ENCODE data around the gene RNF5. TPM values are rescaled to one million over a fixed set of nuclear protein-coding genes. Genes with fewer than 3 reads are reported as not detected.

Gene RNF5
- polyA plus RNA-seq, 1 donor from 2014 or later = 369 TPM

DNA sequence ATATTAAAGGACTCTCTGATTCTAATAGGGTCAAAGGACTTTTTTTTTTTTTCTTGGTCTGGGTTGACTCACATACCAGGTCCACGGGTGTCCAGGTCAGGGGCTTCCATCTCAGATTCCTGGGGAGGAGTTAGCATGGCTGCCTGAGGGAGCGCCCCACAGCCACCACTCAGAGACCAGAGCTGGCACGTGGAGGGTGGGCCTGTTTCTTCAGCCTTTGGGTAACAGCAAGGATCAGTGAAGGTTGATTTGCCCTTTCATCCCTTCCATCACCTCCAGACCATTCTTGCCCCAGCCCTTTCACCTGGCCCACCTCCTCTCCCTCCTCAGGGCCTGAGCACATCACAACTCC is 20.1 kb downstream of the RNF5 start:
- Histone ChIP-seq H3K9me3 (ENCODE audit: low read length) (no peaks in the 10 kb centered on the region), H4K20me1 (ENCODE audit: insufficient read depth) (no peaks in the 10 kb centered on the region), H3K4me2 (ENCODE audit: low read length) (no peak overlapping the region), H3K36me3 (ENCODE audit: insufficient read depth, low read length) (no peaks in the 10 kb centered on the region), H3K27me3 (ENCODE audit: insufficient read depth, low read depth, low read length) (no peaks in the 10 kb centered on the region), H2AFZ (ENCODE audit: low read depth, low read length) (no peak overlapping the region), H3K4me3 (ENCODE audit: low read length) (no peak overlapping the region), H3F3A (ENCODE audit: insufficient read depth, low read length, poor library complexity, severe bottlenecking) (peaks cover 5% of the 10 kb centered on the region), H3K27ac (ENCODE audit: low read length) (no peak overlapping the region), H3K9ac (ENCODE audit: low read length) (no peak overlapping the region), H3K79me2 (replicated peaks; ENCODE audit: insufficient read depth, low read length) (no peaks in the 10 kb centered on the region), H3K9me2 (ENCODE audit: insufficient read depth, low read length) (no peaks in the 10 kb centered on the region)
- TF ChIP-seq EZH2 (IDR thresholded peaks at IDR 0.05; ENCODE audit: borderline replicate concordance, insufficient read depth, low read length, poor library complexity, severe bottlenecking) = no peak
- no peak for TF ChIP-seq EP300 (conservative IDR thresholded peaks at IDR 0.05; ENCODE audit: poor library complexity, severe bottlenecking)
- no peak for TF ChIP-seq RAD21 (conservative IDR thresholded peaks at IDR 0.05)
- TF ChIP-seq, protein P1, sequence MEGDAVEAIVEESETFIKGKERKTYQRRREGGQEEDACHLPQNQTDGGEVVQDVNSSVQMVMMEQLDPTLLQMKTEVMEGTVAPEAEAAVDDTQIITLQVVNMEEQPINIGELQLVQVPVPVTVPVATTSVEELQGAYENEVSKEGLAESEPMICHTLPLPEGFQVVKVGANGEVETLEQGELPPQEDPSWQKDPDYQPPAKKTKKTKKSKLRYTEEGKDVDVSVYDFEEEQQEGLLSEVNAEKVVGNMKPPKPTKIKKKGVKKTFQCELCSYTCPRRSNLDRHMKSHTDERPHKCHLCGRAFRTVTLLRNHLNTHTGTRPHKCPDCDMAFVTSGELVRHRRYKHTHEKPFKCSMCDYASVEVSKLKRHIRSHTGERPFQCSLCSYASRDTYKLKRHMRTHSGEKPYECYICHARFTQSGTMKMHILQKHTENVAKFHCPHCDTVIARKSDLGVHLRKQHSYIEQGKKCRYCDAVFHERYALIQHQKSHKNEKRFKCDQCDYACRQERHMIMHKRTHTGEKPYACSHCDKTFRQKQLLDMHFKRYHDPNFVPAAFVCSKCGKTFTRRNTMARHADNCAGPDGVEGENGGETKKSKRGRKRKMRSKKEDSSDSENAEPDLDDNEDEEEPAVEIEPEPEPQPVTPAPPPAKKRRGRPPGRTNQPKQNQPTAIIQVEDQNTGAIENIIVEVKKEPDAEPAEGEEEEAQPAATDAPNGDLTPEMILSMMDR (IDR thresholded peaks at IDR 0.05; ENCODE audit: poor library complexity, severe bottlenecking) = no peak
- TF ChIP-seq SMC3 (conservative IDR thresholded peaks at IDR 0.05; ENCODE audit: poor library complexity) = no peak
- TF ChIP-seq MXI1 (conservative IDR thresholded peaks at IDR 0.05; ENCODE audit: poor library complexity, severe bottlenecking) = no peak
- TF ChIP-seq, protein P2, sequence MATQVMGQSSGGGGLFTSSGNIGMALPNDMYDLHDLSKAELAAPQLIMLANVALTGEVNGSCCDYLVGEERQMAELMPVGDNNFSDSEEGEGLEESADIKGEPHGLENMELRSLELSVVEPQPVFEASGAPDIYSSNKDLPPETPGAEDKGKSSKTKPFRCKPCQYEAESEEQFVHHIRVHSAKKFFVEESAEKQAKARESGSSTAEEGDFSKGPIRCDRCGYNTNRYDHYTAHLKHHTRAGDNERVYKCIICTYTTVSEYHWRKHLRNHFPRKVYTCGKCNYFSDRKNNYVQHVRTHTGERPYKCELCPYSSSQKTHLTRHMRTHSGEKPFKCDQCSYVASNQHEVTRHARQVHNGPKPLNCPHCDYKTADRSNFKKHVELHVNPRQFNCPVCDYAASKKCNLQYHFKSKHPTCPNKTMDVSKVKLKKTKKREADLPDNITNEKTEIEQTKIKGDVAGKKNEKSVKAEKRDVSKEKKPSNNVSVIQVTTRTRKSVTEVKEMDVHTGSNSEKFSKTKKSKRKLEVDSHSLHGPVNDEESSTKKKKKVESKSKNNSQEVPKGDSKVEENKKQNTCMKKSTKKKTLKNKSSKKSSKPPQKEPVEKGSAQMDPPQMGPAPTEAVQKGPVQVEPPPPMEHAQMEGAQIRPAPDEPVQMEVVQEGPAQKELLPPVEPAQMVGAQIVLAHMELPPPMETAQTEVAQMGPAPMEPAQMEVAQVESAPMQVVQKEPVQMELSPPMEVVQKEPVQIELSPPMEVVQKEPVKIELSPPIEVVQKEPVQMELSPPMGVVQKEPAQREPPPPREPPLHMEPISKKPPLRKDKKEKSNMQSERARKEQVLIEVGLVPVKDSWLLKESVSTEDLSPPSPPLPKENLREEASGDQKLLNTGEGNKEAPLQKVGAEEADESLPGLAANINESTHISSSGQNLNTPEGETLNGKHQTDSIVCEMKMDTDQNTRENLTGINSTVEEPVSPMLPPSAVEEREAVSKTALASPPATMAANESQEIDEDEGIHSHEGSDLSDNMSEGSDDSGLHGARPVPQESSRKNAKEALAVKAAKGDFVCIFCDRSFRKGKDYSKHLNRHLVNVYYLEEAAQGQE (IDR thresholded peaks at IDR 0.05; ENCODE audit: borderline replicate concordance) = no peak
- TF ChIP-seq POLR2AphosphoS5 (IDR thresholded peaks at IDR 0.05) = no peak
- no peak for TF ChIP-seq TAF1 (IDR thresholded peaks at IDR 0.05; ENCODE audit: low read depth)

GRCh38 chr6:32198866-32199265 is 20.7 kb downstream of the RNF5 start:
- Histone ChIP-seq H3F3A (ENCODE audit: insufficient read depth, low read length, poor library complexity, severe bottlenecking) (peaks cover 5% of the 10 kb centered on the region), H3K9me3 (ENCODE audit: low read length) (no peaks in the 10 kb centered on the region), H3K9me2 (ENCODE audit: insufficient read depth, low read length) (no peaks in the 10 kb centered on the region), H3K27me3 (ENCODE audit: insufficient read depth, low read depth, low read length) (no peaks in the 10 kb centered on the region), H4K20me1 (ENCODE audit: insufficient read depth) (no peaks in the 10 kb centered on the region), H3K79me2 (replicated peaks; ENCODE audit: insufficient read depth, low read length) (no peaks in the 10 kb centered on the region), H3K36me3 (ENCODE audit: insufficient read depth, low read length) (no peaks in the 10 kb centered on the region), H3K27ac (ENCODE audit: low read length) (no peak overlapping the region), H3K9ac (ENCODE audit: low read length) (no peak overlapping the region), H3K4me3 (ENCODE audit: low read length) (no peak overlapping the region), H3K4me2 (ENCODE audit: low read length) (no peak overlapping the region), H2AFZ (ENCODE audit: low read depth, low read length) (no peak overlapping the region)
- TF ChIP-seq EP300 (conservative IDR thresholded peaks at IDR 0.05; ENCODE audit: poor library complexity, severe bottlenecking) (no peak), EZH2 (IDR thresholded peaks at IDR 0.05; ENCODE audit: borderline replicate concordance, insufficient read depth, low read length, poor library complexity, severe bottlenecking) (no peak), MXI1 (conservative IDR thresholded peaks at IDR 0.05; ENCODE audit: poor library complexity, severe bottlenecking) (no peak)
- TF ChIP-seq, protein P2 (IDR thresholded peaks at IDR 0.05; ENCODE audit: borderline replicate concordance) = no peak
